H9 (cell line): Measurements from ENCODE around the gene ZNF800. TPM values are rescaled to one million over a fixed set of nuclear protein-coding genes. Genes with fewer than 3 reads are reported as not detected.

Experiments
- DNase-seq: peaks from one replicate; pipeline ENCODE4 v3.0.0-alpha.2; 2017
- H2AFZ ChIP-seq: one replicate; pipeline ENCODE4 v1.6.1; 2013; ENCODE audit warnings: mild to moderate bottlenecking, low read length, control low read depth, moderate library complexity
- H2AK5ac ChIP-seq: 2 replicates; pipeline ENCODE4 v1.6.1; 2013; ENCODE audit warnings: low read length, control low read depth, mixed read lengths; ENCODE audit not compliant: insufficient read length
- H2BK120ac ChIP-seq: one replicate; pipeline ENCODE4 v1.6.1; 2013; ENCODE audit warnings: low read depth, mild to moderate bottlenecking, low read length, control low read depth, inconsistent platforms; ENCODE audit not compliant: poor library complexity, severe bottlenecking
- H2BK12ac ChIP-seq: 2 replicates; pipeline ENCODE4 v1.6.1; 2013; ENCODE audit warnings: low read length, control low read depth, mixed read lengths, low read depth; ENCODE audit not compliant: insufficient read length
- H2BK15ac ChIP-seq: 2 replicates; pipeline ENCODE4 v1.6.1; 2013; ENCODE audit warnings: low read depth, low read length, control low read depth
- H2BK20ac ChIP-seq: one replicate; pipeline ENCODE4 v1.6.1; 2013; ENCODE audit warnings: low read depth, mild to moderate bottlenecking, low read length, control low read depth, inconsistent platforms; ENCODE audit not compliant: poor library complexity, severe bottlenecking
- H2BK5ac ChIP-seq: 2 replicates; pipeline ENCODE4 v1.6.1; 2013; ENCODE audit warnings: low read length, control low read depth, mixed read lengths; ENCODE audit not compliant: insufficient read length
- H3K14ac ChIP-seq: 2 replicates; pipeline ENCODE4 v1.6.1; 2013; ENCODE audit warnings: low read length, control low read depth; ENCODE audit not compliant: insufficient read depth
- H3K18ac ChIP-seq: 2 replicates; pipeline ENCODE4 v1.6.1; 2013; ENCODE audit warnings: low read depth, mild to moderate bottlenecking, mixed read lengths, low read length, control low read depth; ENCODE audit not compliant: insufficient read length
- H3K23ac ChIP-seq: 2 replicates; pipeline ENCODE4 v1.6.1; 2013; ENCODE audit warnings: low read length, control low read depth, mixed read lengths, low read depth; ENCODE audit not compliant: insufficient read length
- H3K23me2 ChIP-seq: 2 replicates; pipeline ENCODE4 v1.6.1; 2013; ENCODE audit warnings: low read depth, mild to moderate bottlenecking, mixed read lengths, low read length, control low read depth; ENCODE audit not compliant: insufficient read length, poor library complexity, severe bottlenecking
- H3K27ac ChIP-seq: 2 replicates; pipeline ENCODE4 v1.5.1; 2013; ENCODE audit warnings: low read length, control low read depth, mixed read lengths, low read depth; ENCODE audit not compliant: insufficient read length
- H3K27me3 ChIP-seq: 2 replicates; pipeline ENCODE4 v1.6.1; 2013; ENCODE audit warnings: low read length, control low read depth, inconsistent platforms; ENCODE audit not compliant: insufficient read depth
- H3K4ac ChIP-seq: 2 replicates; pipeline ENCODE4 v1.6.1; 2013; ENCODE audit warnings: low read depth, mild to moderate bottlenecking, control low read depth, inconsistent platforms, low read length, moderate library complexity
- H3K4me1 ChIP-seq: 2 replicates; pipeline ENCODE4 v1.6.1; 2013; ENCODE audit warnings: low read length, control low read depth, inconsistent platforms; ENCODE audit not compliant: insufficient read depth
- H3K4me2 ChIP-seq: 2 replicates; pipeline ENCODE4 v1.6.1; 2013; ENCODE audit warnings: low read length, control low read depth, mixed read lengths; ENCODE audit not compliant: insufficient read length, insufficient read depth
- H3K56ac ChIP-seq: 2 replicates; pipeline ENCODE4 v1.6.1; 2013; ENCODE audit warnings: low read depth, mild to moderate bottlenecking, mixed read lengths, low read length, control low read depth; ENCODE audit not compliant: insufficient read length
- H3K79me1 ChIP-seq: 2 replicates; pipeline ENCODE4 v1.6.1; 2013; ENCODE audit warnings: low read depth, mild to moderate bottlenecking, moderate library complexity, low read length, control low read depth, inconsistent platforms; ENCODE audit not compliant: insufficient read depth, poor library complexity, severe bottlenecking
- H3K79me2 ChIP-seq: 2 replicates; pipeline ENCODE4 v1.6.1; 2013; ENCODE audit warnings: low read length, control low read depth, inconsistent platforms; ENCODE audit not compliant: insufficient read depth
- H3K9ac ChIP-seq: 2 replicates; pipeline ENCODE4 v1.6.1; 2013; ENCODE audit warnings: low read length, control low read depth, mixed read lengths; ENCODE audit not compliant: insufficient read length; ENCODE audit errors: extremely low read depth
- H3K9me3 ChIP-seq: one replicate; pipeline ENCODE4 v1.6.1; 2013; ENCODE audit warnings: low read depth, low read length, inconsistent platforms; ENCODE audit not compliant: control insufficient read depth
- H3T11ph ChIP-seq: one replicate; pipeline ENCODE4 v1.6.1; 2013; ENCODE audit warnings: mild to moderate bottlenecking, low read length, control low read depth, inconsistent platforms
- H4K20me1 ChIP-seq: one replicate; pipeline ENCODE4 v1.6.1; 2013; ENCODE audit not compliant: control insufficient read depth, insufficient read length, insufficient read depth
- H4K5ac ChIP-seq: 2 replicates; pipeline ENCODE4 v1.6.1; 2013; ENCODE audit warnings: low read depth, mild to moderate bottlenecking, mixed read lengths, low read length, control low read depth; ENCODE audit not compliant: insufficient read length
- H4K8ac ChIP-seq: replicated peaks from 2 replicates; pipeline ENCODE4 v1.6.1; 2013; ENCODE audit warnings: low read length, control low read depth, mixed read lengths, low read depth; ENCODE audit not compliant: insufficient read length
- H4K91ac ChIP-seq: 2 replicates; pipeline ENCODE4 v1.6.1; 2013; ENCODE audit warnings: low read depth, mild to moderate bottlenecking, moderate library complexity, mixed read lengths, low read length, control low read depth; ENCODE audit not compliant: insufficient read length
- H3K27ac Mint-ChIP-seq, 3 experiments: 2 replicates in 2 of 3; 3 replicates in 1 of 3; pipeline ENCODE4 v1.8.0; 2020 to 2021; ENCODE audit warnings: mixed read lengths in 3 of 3, mild to moderate bottlenecking in 1 of 3, moderate library complexity in 1 of 3
- H3K27me3 Mint-ChIP-seq: 2 replicates; pipeline ENCODE4 v1.8.0; 2021; ENCODE audit warnings: low read depth, mild to moderate bottlenecking, moderate library complexity, mixed read lengths
- H3K36me3 Mint-ChIP-seq, 3 experiments: 2 replicates in 2 of 3; 3 replicates in 1 of 3; pipeline ENCODE4 v1.8.0; 2020 to 2021; ENCODE audit warnings: low read depth in 3 of 3, mixed read lengths in 3 of 3; ENCODE audit not compliant: insufficient read depth in 1 of 3
- H3K4me1 Mint-ChIP-seq, 2 experiments: 2 replicates each; pipeline ENCODE4 v1.8.0; 2020; ENCODE audit warnings: mixed read lengths in 2 of 2
- H3K4me3 Mint-ChIP-seq, 2 experiments: 2 replicates in 1 of 2; 3 replicates in 1 of 2; pipeline ENCODE4 v1.8.0; 2020 to 2021; ENCODE audit warnings: mild to moderate bottlenecking in 2 of 2, mixed read lengths in 2 of 2, moderate library complexity in 1 of 2
- H3K9me3 Mint-ChIP-seq, 2 experiments: 2 replicates in 1 of 2; 3 replicates in 1 of 2; pipeline ENCODE4 v1.8.0; 2020; ENCODE audit warnings: mild to moderate bottlenecking in 2 of 2, mixed read lengths in 2 of 2, moderate library complexity in 1 of 2
- CTCF ChIP-seq: fragments of 200-600 bp; sonication (generic); conservative IDR thresholded peaks from 3 replicates; pipeline ENCODE4 v1.8.0; 2021; ENCODE audit warnings: antibody characterized with exemption, mild to moderate bottlenecking
- WGBS: extraction: QIAGEN DNeasy Blood & Tissue Kit; methylation state at CpG from one replicate; pipeline ENCODE4 v1.1.7; 2013; ENCODE audit warnings: missing lambda C conversion rate, low lambda C conversion rate, mixed read lengths; ENCODE audit not compliant: insufficient read length; ENCODE audit errors: extremely low coverage; 5-methylcytosine and 5-hydroxymethylcytosine counted together
- total RNA-seq: library from RNA; stranded (reverse); gene quantifications from 2 replicates; pipeline ENCODE4 v1.2.1, GENCODE V29; 2021

The ZNF800 gene
- total RNA-seq, 1 experiment from 2014 or later: 11.0 TPM

DNA sequence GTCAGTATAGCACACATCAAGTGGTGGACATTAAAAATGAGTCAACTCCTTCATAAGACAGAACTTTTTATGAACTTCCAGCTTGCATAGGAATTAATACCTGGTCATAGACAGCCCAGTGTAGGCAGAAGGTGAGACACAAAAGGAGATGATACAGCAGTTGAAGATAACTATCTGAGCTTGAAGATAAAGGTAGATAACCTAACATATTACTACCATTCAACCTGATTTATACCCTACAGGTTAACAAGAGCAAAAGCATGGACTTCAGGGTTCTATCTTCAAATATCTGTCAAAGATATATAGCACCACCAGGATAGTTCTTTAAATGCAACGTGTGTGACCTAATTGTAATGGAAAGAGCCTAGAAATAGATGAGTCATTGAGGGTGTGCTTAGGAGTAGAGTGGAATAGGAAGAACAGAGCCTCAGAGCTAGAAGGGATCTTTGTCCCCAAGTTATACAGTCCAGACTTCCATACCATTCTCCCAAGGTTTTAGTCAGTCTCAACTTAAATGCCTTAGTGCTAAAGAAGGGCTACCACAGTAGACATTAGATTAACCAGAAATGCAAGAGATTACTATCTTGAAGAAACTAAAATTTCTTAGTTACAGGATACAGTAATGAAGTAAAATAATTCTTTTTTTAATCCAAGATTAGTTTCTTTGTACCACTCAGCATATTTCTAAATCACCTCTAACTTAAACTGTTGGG, 9.2 kb downstream of the ZNF800 start:
- Mint-ChIP-seq H3K27ac (no peak overlapping the region), H3K36me3 (peaks cover 0 to 4% (median 0%) of the 10 kb centered on the region in 3 experiments; a peak in 2 of 7 replicates), H3K27me3 (no peaks in the 10 kb centered on the region), H3K9me3 (no peaks in the 10 kb centered on the region), H3K4me1 (peaks cover 6 to 10% of the 10 kb centered on the region in 2 experiments), H3K4me3 (no peak overlapping the region)
- no peaks in the 10 kb centered on the region for H3K79me2 ChIP-seq
- no peak overlapping the region for H2AFZ ChIP-seq
- H3K4ac ChIP-seq: no peak overlapping the region
- no peak overlapping the region for H2BK20ac ChIP-seq
- no peaks in the 10 kb centered on the region for H3K9me3 ChIP-seq
- no peak overlapping the region for H3K27ac ChIP-seq
- no peak overlapping the region for H4K5ac ChIP-seq
- DNase-seq: no peak
- no peak overlapping the region for H3K18ac ChIP-seq
- H3K79me1 ChIP-seq: no peaks in the 10 kb centered on the region
- H2AK5ac ChIP-seq: no peak overlapping the region
- no peaks in the 10 kb centered on the region for H3K4me1 ChIP-seq
- no peak overlapping the region for H3K9ac ChIP-seq
- no peak overlapping the region for H2BK15ac ChIP-seq
- no peak for TF ChIP-seq CTCF
- no peak overlapping the region for H2BK120ac ChIP-seq
- no peak overlapping the region for H3K4me2 ChIP-seq
- H4K8ac ChIP-seq: no peak overlapping the region
- no peak overlapping the region for H2BK5ac ChIP-seq
- H3K23ac ChIP-seq: no peak overlapping the region
- no peaks in the 10 kb centered on the region for H4K20me1 ChIP-seq
- no peak overlapping the region for H3T11ph ChIP-seq
- no peak overlapping the region for H3K14ac ChIP-seq
- H3K56ac ChIP-seq: no peak overlapping the region
- no peak overlapping the region for H4K91ac ChIP-seq
- no CpG with 5 or more reads among the region's 1 CpG for WGBS
- no peak overlapping the region for H2BK12ac ChIP-seq
- no peaks in the 10 kb centered on the region for H3K27me3 ChIP-seq
- H3K23me2 ChIP-seq: no peaks in the 10 kb centered on the region
